Esophagus (tissue), 2 donors: ENCODE results near the gene TLR10. TPM values are rescaled to one million over a fixed set of nuclear protein-coding genes. Genes with fewer than 3 reads are reported as not detected.

Experiments
- H3K27ac ChIP-seq, 2 donors: one replicate each; pipeline ENCODE4 v1.5.1; 2013; ENCODE audit warnings: low read depth in 2 of 2, mild to moderate bottlenecking in 2 of 2, inconsistent platforms in 1 of 2, low read length in 1 of 2, moderate library complexity in 1 of 2
- H3K27me3 ChIP-seq, 2 donors: one replicate each; pipeline ENCODE4 v1.6.1; 2013; ENCODE audit warnings: low read length in 2 of 2, control low read depth in 1 of 2, mild to moderate bottlenecking in 1 of 2; ENCODE audit not compliant: insufficient read depth in 2 of 2, control insufficient read depth in 1 of 2
- H3K36me3 ChIP-seq, 2 donors: one replicate each; pipeline ENCODE4 v1.6.1; 2013; ENCODE audit warnings: low read length in 1 of 2; ENCODE audit not compliant: control insufficient read depth in 2 of 2, insufficient read depth in 2 of 2
- H3K4me1 ChIP-seq, 2 donors: one replicate each; pipeline ENCODE4 v1.6.1; 2013; ENCODE audit warnings: low read length in 1 of 2; ENCODE audit not compliant: control insufficient read depth in 2 of 2, insufficient read depth in 2 of 2
- H3K4me3 ChIP-seq, 2 donors: one replicate each; pipeline ENCODE4 v1.5.1; 2013; ENCODE audit warnings: low read length in 2 of 2, mild to moderate bottlenecking in 2 of 2, low read depth in 1 of 2, moderate library complexity in 1 of 2
- H3K9me3 ChIP-seq, 2 donors: one replicate each; pipeline ENCODE4 v1.6.1; 2013; ENCODE audit warnings: mild to moderate bottlenecking in 2 of 2, low read depth in 1 of 2, low read length in 1 of 2, moderate library complexity in 1 of 2; ENCODE audit not compliant: control insufficient read depth in 2 of 2, insufficient read depth in 1 of 2
- WGBS, 2 donors: extraction: QIAGEN DNeasy Blood & Tissue Kit; methylation state at CpG; one replicate each; pipeline ENCODE4 v1.1.7; 2013; 5-methylcytosine and 5-hydroxymethylcytosine counted together
- polyA plus RNA-seq, 2 donors: library from polyadenylated mRNA; stranded (reverse); fragments of 200-250 nt; gene quantifications; one replicate each; pipeline ENCODE4 v1.2.3, GENCODE V29; 2013
- donor health status: healthy with polysubstance abuse.
- donor health status: Bipolar disorder and iron deficiency.

Gene TLR10
- polyA plus RNA-seq, 2 donors: 0.12 to 0.16 TPM

GRCh38 chr4:38757945-38758600, 24.7 kb downstream of the TLR10 start:
- Histone ChIP-seq H3K27me3 (no peaks in the 10 kb centered on the region), H3K4me1 (peaks cover 0 to 8% of the 10 kb centered on the region in 2 donors), H3K4me3 (no peak overlapping the region), H3K27ac (no peak overlapping the region), H3K9me3 (no peaks in the 10 kb centered on the region), H3K36me3 (no peaks in the 10 kb centered on the region)
- WGBS, 2 donors: 79 to 88% methylated on average over 6 of the region's 6 CpGs

DNA sequence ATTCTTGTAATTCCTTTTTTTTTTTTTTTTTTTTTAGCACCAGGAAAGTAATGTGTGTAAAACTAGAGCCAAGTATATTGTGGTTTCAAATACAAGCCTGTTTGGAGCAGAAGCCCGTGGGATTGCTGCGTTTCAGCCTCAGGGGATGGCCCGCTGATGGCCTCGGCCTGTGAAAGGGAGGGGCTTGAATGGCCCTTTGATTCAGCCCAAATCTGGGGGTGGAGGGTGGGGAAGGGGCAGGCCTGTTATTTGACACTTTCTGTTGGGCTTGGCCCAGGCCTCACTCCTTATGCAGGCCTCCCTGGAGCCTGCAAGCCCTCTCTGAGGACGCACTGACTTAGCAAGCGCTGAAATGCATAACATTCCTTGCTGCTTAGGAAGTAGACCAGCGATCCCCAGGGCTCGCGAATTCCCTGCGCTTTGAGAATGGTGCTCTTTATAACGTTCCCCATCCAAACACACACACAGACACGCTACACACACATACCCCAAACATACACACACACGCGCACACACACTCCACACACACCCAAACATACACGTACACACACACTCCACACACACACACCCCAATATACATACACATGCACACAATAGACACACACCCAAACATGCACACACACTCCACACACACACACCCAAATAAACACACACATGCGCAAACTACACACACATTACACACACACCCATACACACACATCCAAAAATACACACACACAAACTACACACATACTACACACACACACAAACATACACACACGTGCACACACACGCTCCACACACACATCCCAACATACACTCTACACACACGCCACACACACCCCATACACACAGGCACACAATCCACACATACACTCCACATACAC, 29.6 kb downstream of the TLR10 start:
- H3K9me3 ChIP-seq: no peaks in the 10 kb centered on the region
- H3K27ac ChIP-seq: peak overlapping the region; percentile 68 to 72
- H3K4me3 ChIP-seq: no peak overlapping the region
- WGBS, 2 donors: 37 to 52% methylated on average over 19 of the region's 19 CpGs
- no peaks in the 10 kb centered on the region for H3K27me3 ChIP-seq
- peaks cover 0 to 10% of the 10 kb centered on the region in 2 donors for H3K4me1 ChIP-seq
- H3K36me3 ChIP-seq: no peaks in the 10 kb centered on the region

GRCh38 chr4:38752372-38752940, 30.3 kb downstream of the TLR10 start:
- Histone ChIP-seq H3K36me3 (no peaks in the 10 kb centered on the region), H3K27ac (peak overlapping the region; percentile 44 to 55), H3K4me1 (peaks cover 0 to 10% of the 10 kb centered on the region in 2 donors), H3K9me3 (no peaks in the 10 kb centered on the region), H3K4me3 (no peak overlapping the region), H3K27me3 (no peaks in the 10 kb centered on the region)
- WGBS, 2 donors: 45 to 61% methylated on average over 8 of the region's 8 CpGs

- 91 to 93% methylated on average over 13 of the region's 13 CpGs for WGBS, 2 donors
- Histone ChIP-seq H3K27ac (no peak overlapping the region), H3K4me3 (no peak overlapping the region), H3K36me3 (no peaks in the 10 kb centered on the region), H3K9me3 (no peaks in the 10 kb centered on the region), H3K4me1 (peaks cover 0 to 10% of the 10 kb centered on the region in 2 donors), H3K27me3 (no peaks in the 10 kb centered on the region)
These were observed 31.3 kb downstream of the TLR10 start for GRCh38 chr4:38751341-38752010.

DNA sequence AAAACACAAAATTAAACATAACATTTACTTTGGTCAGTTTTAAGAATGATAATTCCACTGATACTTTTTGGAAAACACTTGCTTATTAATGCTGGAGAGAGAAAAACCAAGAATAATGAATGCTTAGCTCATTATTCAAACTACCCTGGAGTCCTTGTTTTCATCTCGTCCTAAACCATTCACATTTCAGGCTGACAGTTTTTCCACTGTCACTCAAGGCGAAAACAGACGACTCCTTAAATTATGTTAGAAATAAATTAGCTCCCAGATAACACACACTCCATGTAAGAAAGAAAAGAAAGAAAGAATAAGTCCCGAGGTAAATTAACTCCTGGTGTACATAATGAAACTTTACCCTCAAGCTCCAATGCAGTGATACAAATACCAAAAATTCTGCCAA, 33.5 kb downstream of the TLR10 start:
- 77 to 80% methylated on average over 4 of the region's 4 CpGs for WGBS, 2 donors

DNA sequence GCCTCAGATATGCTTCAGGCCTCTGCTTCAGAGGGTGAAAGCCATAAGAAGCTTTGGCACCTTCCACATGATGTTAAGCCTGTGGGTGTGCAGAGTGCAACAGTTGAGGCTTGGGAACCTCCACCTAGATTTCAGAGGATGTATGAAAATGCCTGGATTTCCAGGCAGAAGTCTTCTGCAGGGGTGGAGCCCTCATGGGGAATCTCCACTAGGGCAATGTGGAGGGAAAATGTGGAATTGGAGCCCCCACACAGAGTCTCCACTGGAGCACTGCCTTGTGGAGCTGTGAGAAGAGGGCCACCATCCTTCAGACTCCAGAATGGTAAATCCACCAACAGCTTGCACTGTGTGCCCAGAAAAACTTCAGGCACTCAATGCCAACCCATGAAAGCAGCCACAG, 35.2 kb downstream of the TLR10 start:
- Histone ChIP-seq H3K9me3 (no peaks in the 10 kb centered on the region), H3K27ac (no peak overlapping the region), H3K27me3 (no peaks in the 10 kb centered on the region), H3K36me3 (no peaks in the 10 kb centered on the region), H3K4me3 (no peak overlapping the region), H3K4me1 (peaks cover 0 to 2% of the 10 kb centered on the region in 2 donors)

More for the DNA sequence above, 33.5 kb downstream of the TLR10 start:
- H3K27me3 ChIP-seq: no peaks in the 10 kb centered on the region
- H3K4me1 ChIP-seq: peaks cover 0 to 10% of the 10 kb centered on the region in 2 donors
- H3K9me3 ChIP-seq: no peaks in the 10 kb centered on the region
- no peaks in the 10 kb centered on the region for H3K36me3 ChIP-seq
- no peak overlapping the region for H3K27ac ChIP-seq
- no peak overlapping the region for H3K4me3 ChIP-seq

GRCh38 chr4:38745881-38746280, 36.9 kb downstream of the TLR10 start:
- H3K4me1 ChIP-seq: no peaks in the 10 kb centered on the region
- H3K9me3 ChIP-seq: no peaks in the 10 kb centered on the region
- H3K4me3 ChIP-seq: no peak overlapping the region
- H3K27ac ChIP-seq: no peak overlapping the region
- 96 to 98% methylated on average over 5 of the region's 5 CpGs for WGBS, 2 donors
- H3K36me3 ChIP-seq: no peaks in the 10 kb centered on the region
- H3K27me3 ChIP-seq: no peaks in the 10 kb centered on the region

- no peaks in the 10 kb centered on the region for H3K9me3 ChIP-seq
- H3K36me3 ChIP-seq: no peaks in the 10 kb centered on the region
- WGBS, 2 donors: 84 to 88% methylated on average over 1 of the region's 1 CpG
- H3K4me1 ChIP-seq: no peaks in the 10 kb centered on the region
- no peak overlapping the region for H3K27ac ChIP-seq
- no peak overlapping the region for H3K4me3 ChIP-seq
- H3K27me3 ChIP-seq: no peaks in the 10 kb centered on the region
These were observed 38.9 kb downstream of the TLR10 start for GRCh38 chr4:38743866-38744265.

DNA sequence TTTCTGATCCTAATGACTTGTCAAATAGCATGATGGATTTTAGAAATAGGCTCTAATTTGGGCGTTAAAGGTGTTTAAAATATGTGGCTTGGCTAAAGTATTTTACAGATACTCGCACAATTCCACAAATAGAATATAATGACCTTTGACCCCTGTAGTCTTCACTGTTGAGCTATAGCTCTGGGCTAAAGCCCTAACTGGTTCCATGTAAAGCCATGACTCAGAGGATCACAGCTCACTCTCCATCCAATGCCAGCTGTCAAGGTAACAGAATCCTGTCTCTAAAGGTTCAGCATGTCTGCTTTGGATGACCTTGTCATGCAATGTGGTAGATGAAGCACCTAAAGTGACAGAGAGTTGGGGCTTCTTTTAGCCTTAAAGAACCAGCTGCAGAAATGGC, 42.5 kb downstream of the TLR10 start:
- Histone ChIP-seq H3K4me3 (no peak overlapping the region), H3K27me3 (no peaks in the 10 kb centered on the region), H3K27ac (no peak overlapping the region), H3K36me3 (no peaks in the 10 kb centered on the region), H3K4me1 (no peaks in the 10 kb centered on the region), H3K9me3 (no peaks in the 10 kb centered on the region)
- 55 to 71% methylated on average over 2 of the region's 2 CpGs for WGBS, 2 donors
